GM10248 (cell line): ENCODE measurements around the gene CHD6.

Experiments
- CTCF ChIA-PET: fragments of 300-600 bp; sonication (Branson Sonifier 250); formaldehyde crosslinking; extraction: SDS; loops from one replicate; lab custom pipeline; 2021; ENCODE audit warnings: antibody characterized with exemption; lab: Yijun Ruan, JAX
- POLR2A ChIA-PET: fragments of 350-650 bp; sonication (Branson Sonifier 250); formaldehyde crosslinking; extraction: SDS; loops from one replicate; lab custom pipeline; 2020; ENCODE audit warnings: antibody characterized with exemption; lab: Yijun Ruan, JAX
- DNase-seq: peaks from one replicate; pipeline ENCODE4 v3.0.0; 2012; ENCODE audit errors: extremely low spot score
- TF ChIP-seq, protein P1 (sequence below): IDR thresholded peaks from 2 replicates; pipeline ENCODE4 v1.5.1; 2012; ENCODE audit warnings: mild to moderate bottlenecking, low read depth; ENCODE audit errors: extremely low read depth, missing control alignments, control extremely low read depth

Gene CHD6

DNA sequence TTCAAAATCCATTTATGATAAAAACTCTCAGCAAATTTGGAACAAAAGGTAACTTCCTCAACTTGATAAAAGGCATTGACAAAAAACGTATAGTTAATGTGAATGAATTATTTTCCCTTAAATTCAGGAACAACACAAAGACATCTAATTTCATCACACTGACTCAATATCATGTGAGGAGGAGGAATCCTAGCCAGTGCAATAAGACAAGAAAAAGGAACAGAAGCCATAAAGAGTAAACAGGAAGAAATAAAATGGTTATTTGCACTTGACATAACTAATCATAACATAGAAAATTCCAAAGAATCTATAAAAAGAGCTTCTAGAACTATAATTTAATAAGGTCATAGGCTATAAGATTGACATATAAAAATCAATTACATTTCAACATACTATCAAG lies 31.4 kb downstream of the CHD6 start:
- TF ChIP-seq, protein P1, sequence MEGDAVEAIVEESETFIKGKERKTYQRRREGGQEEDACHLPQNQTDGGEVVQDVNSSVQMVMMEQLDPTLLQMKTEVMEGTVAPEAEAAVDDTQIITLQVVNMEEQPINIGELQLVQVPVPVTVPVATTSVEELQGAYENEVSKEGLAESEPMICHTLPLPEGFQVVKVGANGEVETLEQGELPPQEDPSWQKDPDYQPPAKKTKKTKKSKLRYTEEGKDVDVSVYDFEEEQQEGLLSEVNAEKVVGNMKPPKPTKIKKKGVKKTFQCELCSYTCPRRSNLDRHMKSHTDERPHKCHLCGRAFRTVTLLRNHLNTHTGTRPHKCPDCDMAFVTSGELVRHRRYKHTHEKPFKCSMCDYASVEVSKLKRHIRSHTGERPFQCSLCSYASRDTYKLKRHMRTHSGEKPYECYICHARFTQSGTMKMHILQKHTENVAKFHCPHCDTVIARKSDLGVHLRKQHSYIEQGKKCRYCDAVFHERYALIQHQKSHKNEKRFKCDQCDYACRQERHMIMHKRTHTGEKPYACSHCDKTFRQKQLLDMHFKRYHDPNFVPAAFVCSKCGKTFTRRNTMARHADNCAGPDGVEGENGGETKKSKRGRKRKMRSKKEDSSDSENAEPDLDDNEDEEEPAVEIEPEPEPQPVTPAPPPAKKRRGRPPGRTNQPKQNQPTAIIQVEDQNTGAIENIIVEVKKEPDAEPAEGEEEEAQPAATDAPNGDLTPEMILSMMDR: no peak
- ChIA-PET CTCF (interaction anchor here (1.8 to 2.5 kb wide), 2 partner anchors 16 to 60 kb away, joined by 3 to 10 read pairs; no protein-coding TSS in a partner anchor), POLR2A (no interaction called here)
- no peak for DNase-seq

- no peak for DNase-seq
- ChIA-PET CTCF (no interaction called here), POLR2A (no interaction called here)
- TF ChIP-seq, protein P1: no peak
Measured at GRCh38 chr20:41580350-41580749, 37.8 kb downstream of the CHD6 start.

DNA sequence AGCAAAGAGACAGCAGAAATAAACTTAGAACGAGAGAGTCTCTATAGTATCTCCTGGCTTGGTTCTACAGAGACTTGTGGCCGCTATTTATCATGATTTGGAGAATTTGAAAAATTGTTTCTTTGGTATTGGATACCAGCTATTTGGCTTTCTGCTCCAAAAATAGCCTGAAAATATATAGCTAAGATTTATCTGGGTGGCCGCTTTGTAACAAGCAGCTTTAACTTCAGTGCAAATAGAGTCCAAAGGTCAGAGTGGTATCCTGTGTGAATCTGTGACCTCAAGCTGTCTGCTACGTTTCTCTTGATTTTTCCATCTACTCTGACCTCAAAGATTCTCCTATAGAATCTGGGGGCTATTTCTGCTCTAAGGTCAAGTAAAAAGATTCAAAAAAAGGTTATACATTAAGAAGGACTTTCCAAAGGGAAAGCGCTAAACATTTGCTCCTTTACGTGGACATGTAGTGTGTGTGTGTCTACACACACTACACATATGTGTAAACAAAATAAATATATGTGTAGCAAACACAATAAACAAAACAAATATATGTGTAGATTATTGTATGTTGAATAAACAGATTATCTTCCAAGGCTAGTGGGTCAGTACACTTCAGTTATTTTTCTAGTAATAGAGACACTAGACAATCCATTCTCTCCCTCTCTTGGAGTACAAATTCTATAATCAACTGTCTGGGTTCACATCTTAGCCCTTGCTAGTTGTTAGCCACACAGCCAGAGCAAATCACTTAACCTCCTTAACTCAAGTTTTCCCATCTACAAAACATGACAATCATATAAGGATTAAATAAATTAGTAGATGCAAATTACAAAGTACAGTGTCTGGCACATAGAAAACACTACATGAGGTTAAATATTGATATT lies 40.8 kb downstream of the CHD6 start:
- TF ChIP-seq, protein P1: no peak
- no peak for DNase-seq
- ChIA-PET CTCF (interaction anchor here (1.5 kb wide), 1 partner anchor 14 kb away, joined by 3 read pairs; no protein-coding TSS in a partner anchor), POLR2A (no interaction called here)

DNA sequence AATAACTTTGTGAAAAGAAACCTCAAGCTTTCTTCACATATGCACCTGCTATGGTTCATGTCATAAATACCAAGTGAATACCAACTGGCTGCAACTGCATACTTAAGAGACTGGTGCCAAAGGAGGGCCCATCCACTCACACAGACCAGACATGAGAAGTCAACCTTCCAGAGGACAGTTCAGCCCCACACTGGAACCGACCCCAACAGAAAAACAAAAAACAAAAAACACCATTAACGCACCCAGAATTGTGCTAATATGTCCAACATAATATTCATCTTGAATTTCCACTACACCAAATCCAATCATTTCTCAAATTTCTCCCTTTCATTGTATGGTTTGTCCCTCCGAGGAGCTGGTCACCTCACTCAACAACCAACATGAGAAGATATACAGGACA lies 42.8 kb downstream of the CHD6 start:
- TF ChIP-seq, protein P1: no peak
- ChIA-PET POLR2A (no interaction called here), CTCF (no interaction called here)
- no peak for DNase-seq

DNA sequence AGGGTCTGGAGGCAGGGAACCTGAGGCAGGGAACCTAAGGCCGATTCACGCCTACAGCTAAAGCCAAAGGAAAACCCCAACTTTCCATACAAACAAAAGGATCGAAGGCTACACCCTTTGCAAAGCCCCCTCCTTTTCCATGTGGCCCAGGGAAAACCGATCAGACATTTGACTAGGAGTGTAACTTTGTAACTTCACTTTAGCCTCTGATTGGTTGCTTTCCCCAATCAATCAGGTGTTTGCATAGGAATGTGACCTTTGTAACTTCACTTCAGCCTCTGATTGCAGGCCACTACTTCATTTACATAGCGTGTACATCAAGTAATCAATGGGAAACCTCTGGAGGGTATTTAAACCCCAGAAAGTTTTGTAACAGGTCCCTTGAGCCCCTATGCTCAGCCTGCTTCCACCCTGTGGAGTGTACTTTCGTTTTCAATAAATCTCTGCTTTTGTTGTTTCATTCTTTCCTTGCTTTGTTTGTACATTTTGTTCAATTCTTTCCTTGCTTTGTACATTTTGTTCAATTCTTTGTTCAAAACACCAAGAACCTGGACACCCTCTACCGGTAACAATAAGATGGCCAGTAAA lies 43.3 kb downstream of the CHD6 start:
- CTCF ChIA-PET: interaction anchor here (0.7 to 1.5 kb wide), 2 partner anchors 14 to 30 kb away, joined by 3 read pairs; no protein-coding TSS in a partner anchor
- POLR2A ChIA-PET: no interaction called here
- TF ChIP-seq, protein P1: no peak
- DNase-seq: no peak

DNA sequence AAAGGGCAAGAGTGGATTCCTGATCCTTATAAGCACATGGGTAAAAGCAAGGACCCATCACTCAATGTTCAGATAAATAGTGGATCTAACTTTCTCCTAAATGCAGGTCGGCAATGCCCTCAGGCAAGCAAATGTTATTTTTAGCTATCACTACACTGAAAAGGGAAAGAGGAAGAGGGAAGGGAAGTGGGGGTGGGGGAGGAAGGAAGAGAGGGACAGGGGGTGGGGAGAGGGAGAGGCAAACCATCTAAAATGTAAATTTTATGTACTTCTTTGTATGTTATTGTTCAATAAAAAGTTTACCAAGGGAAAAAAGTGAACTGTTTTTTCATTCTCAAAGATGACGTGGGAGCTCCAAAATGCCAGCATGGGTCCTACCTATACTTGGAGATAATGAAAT lies 44.2 kb downstream of the CHD6 start:
- CTCF ChIA-PET: interaction anchor here (0.7 to 1.5 kb wide), 2 partner anchors 15 to 29 kb away, joined by 3 read pairs; no protein-coding TSS in a partner anchor
- POLR2A ChIA-PET: no interaction called here
- TF ChIP-seq, protein P1: no peak
- no peak for DNase-seq
